Measurements from ENCODE around the gene NUTM2A. TPM values are rescaled to one million over a fixed set of nuclear protein-coding genes. Genes with fewer than 3 reads are reported as not detected.
"Not testable (repeated sequence)": the region's sequence is repeated elsewhere in the genome, so short reads cannot be mapped to it uniquely, and the experiment has no call there.

The NUTM2A gene
- total RNA-seq, 1 donor from 2014 or later: 1.0 TPM

DNA sequence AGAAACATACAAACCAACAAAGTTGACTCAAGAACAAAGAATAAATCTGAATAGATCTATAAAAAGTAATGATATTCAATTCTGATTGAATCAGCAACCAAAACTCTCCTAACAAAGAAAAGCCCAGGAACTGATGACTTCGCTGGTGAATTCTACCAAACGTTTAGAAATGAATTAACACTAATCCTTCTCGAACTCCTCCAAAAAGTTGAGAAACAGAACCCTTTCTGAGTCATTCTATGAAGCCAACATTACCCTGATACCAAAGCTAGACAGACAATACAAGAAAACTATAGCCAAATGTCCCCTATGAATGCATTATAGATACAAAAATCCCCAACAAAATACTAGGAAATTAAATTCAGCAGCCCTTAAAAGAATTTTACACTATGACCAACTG lies 16.9 kb downstream of the NUTM2A start:
- H3K27me3 ChIP-seq (ENCODE audit: control insufficient read depth in 3 of 3, insufficient read depth in 3 of 3, low read length in 3 of 3); H3K9me3 ChIP-seq (ENCODE audit: control insufficient read depth in 3 of 3, low read length in 3 of 3); H3K4me1 ChIP-seq (ENCODE audit: control insufficient read depth in 3 of 3, insufficient read depth in 3 of 3, low read length in 3 of 3); H3K9ac ChIP-seq (ENCODE audit: low read depth in 1 of 3, low read length in 3 of 3); H3K27ac ChIP-seq (ENCODE audit: low read depth, low read length); H3K36me3 ChIP-seq (ENCODE audit: control insufficient read depth in 3 of 3, insufficient read depth in 3 of 3, low read length in 3 of 3); H3K4me3 ChIP-seq (ENCODE audit: low read length in 3 of 3): not testable (repeated sequence)

DNA sequence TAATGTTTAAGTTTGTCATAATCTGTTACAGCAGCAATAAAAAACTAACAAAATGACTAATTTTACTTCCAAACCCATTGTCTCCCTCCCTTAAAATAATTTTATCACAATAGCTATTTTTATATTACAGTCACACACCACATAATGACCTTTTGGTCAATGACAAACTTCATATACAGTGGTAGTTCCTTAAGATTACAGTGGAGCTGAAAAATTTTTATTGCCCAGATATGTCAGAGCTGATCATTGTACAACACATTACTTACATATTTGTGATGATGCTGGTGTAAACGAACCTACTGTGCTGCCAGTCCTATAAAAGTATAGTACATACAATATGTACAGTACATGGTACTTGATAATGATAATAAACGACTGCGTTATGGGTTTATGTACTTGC lies 22.1 kb downstream of the NUTM2A start:
- H3K9ac ChIP-seq (ENCODE audit: low read depth in 1 of 3, low read length in 3 of 3); H3K36me3 ChIP-seq (ENCODE audit: control insufficient read depth in 3 of 3, insufficient read depth in 3 of 3, low read length in 3 of 3); H3K9me3 ChIP-seq (ENCODE audit: control insufficient read depth in 3 of 3, low read length in 3 of 3); H3K4me3 ChIP-seq (ENCODE audit: low read length in 3 of 3); H3K27ac ChIP-seq (ENCODE audit: low read depth, low read length); H3K4me1 ChIP-seq (ENCODE audit: control insufficient read depth in 3 of 3, insufficient read depth in 3 of 3, low read length in 3 of 3); H3K27me3 ChIP-seq (ENCODE audit: control insufficient read depth in 3 of 3, insufficient read depth in 3 of 3, low read length in 3 of 3): not testable (repeated sequence)

GRCh38 chr10:87248818-87249353 lies 23.6 kb downstream of the NUTM2A start:
- H3K27me3 ChIP-seq (ENCODE audit: control insufficient read depth in 3 of 3, insufficient read depth in 3 of 3, low read length in 3 of 3); H3K4me1 ChIP-seq (ENCODE audit: control insufficient read depth in 3 of 3, insufficient read depth in 3 of 3, low read length in 3 of 3); H3K9ac ChIP-seq (ENCODE audit: low read depth in 1 of 3, low read length in 3 of 3): not testable (repeated sequence)

GRCh38 chr10:87280749-87281392 lies 55.6 kb downstream of the NUTM2A start:
- H3K9me3 ChIP-seq (ENCODE audit: control insufficient read depth in 3 of 3, low read length in 3 of 3); H3K4me3 ChIP-seq (ENCODE audit: low read length in 3 of 3); H3K27me3 ChIP-seq (ENCODE audit: control insufficient read depth in 3 of 3, insufficient read depth in 3 of 3, low read length in 3 of 3); H3K36me3 ChIP-seq (ENCODE audit: control insufficient read depth in 3 of 3, insufficient read depth in 3 of 3, low read length in 3 of 3); H3K27ac ChIP-seq (ENCODE audit: low read depth, low read length); H3K9ac ChIP-seq (ENCODE audit: low read depth in 1 of 3, low read length in 3 of 3); H3K4me1 ChIP-seq (ENCODE audit: control insufficient read depth in 3 of 3, insufficient read depth in 3 of 3, low read length in 3 of 3): not testable (repeated sequence)

More at GRCh38 chr10:87248818-87249353, 23.6 kb downstream of the NUTM2A start:
- not testable (repeated sequence) for H3K36me3 ChIP-seq (ENCODE audit: control insufficient read depth in 3 of 3, insufficient read depth in 3 of 3, low read length in 3 of 3); H3K4me3 ChIP-seq (ENCODE audit: low read length in 3 of 3); H3K27ac ChIP-seq (ENCODE audit: low read depth, low read length); H3K9me3 ChIP-seq (ENCODE audit: control insufficient read depth in 3 of 3, low read length in 3 of 3)

Other genes starting within 250 kb of the NUTM2A start
- not detected for gene FAM25A, start 205.2 kb upstream of the NUTM2A start, total RNA-seq
- gene GLUD1, start 130.6 kb upstream of the NUTM2A start, total RNA-seq: 108 TPM
- gene SHLD2, start 130.2 kb upstream of the NUTM2A start, total RNA-seq: 19.3 TPM
- gene NUTM2D, start 132.3 kb downstream of the NUTM2A start, total RNA-seq: 2.6 TPM

Measured in skeletal muscle tissue (tissue), 4 donors.